MV-4-11 (cell line): ENCODE data around the gene ZRANB3.
"Not testable (repeated sequence)": the region's sequence is repeated elsewhere in the genome, so short reads cannot be mapped to it uniquely, and the experiment has no call there.

Experiments used
- DNase-seq: peaks from one replicate; lab custom pipeline; 2025; lab: John Stamatoyannopoulos, UW

ZRANB3 gene

GRCh38 chr2:135530313-135531230 lies at the start of gene ZRANB3:
Gene ZRANB3 (minus strand): TSS chr2:135531218.
- DNase-seq: peak; percentile 98

- DNase-seq: no peak
Observed at GRCh38 chr2:135573620-135574019, 42.6 kb upstream of the ZRANB3 start.

GRCh38 chr2:135570884-135571283 lies 39.9 kb upstream of the ZRANB3 start:
- DNase-seq: no peak

GRCh38 chr2:135563793-135564192 lies 32.8 kb upstream of the ZRANB3 start:
- no peak for DNase-seq

GRCh38 chr2:135561925-135562324 lies 30.9 kb upstream of the ZRANB3 start:
- DNase-seq: no peak

- no peak for DNase-seq
Observed at GRCh38 chr2:135557530-135557929, 26.5 kb upstream of the ZRANB3 start.

GRCh38 chr2:135555311-135555710 lies 24.3 kb upstream of the ZRANB3 start:
- DNase-seq: peak; percentile 40

GRCh38 chr2:135552887-135553286 lies 21.9 kb upstream of the ZRANB3 start:
- DNase-seq: no peak

- DNase-seq: no peak
Observed at GRCh38 chr2:135551356-135551755, 20.3 kb upstream of the ZRANB3 start.

GRCh38 chr2:135547311-135547710 lies 16.3 kb upstream of the ZRANB3 start:
- no peak for DNase-seq

- no peak for DNase-seq
Observed at GRCh38 chr2:135546436-135546835, 15.4 kb upstream of the ZRANB3 start.

GRCh38 chr2:135533545-135533944 lies 2.5 kb upstream of the ZRANB3 start:
- not testable (repeated sequence) for DNase-seq

- no peak for DNase-seq
Observed at GRCh38 chr2:135532581-135532980, 1.6 kb upstream of the ZRANB3 start.

GRCh38 chr2:135531231-135532197 lies 496 bp upstream of the ZRANB3 start, which contains the start of gene R3HDM1:
Gene R3HDM1 (plus strand): TSS chr2:135531484. CDS start chr2:135604846, 73,362 bp downstream.
- peak; percentile 100 for DNase-seq

GRCh38 chr2:135528006-135528405 lies 3.0 kb downstream of the ZRANB3 start:
- peak; percentile 2 for DNase-seq

- DNase-seq: peak; percentile 10
Observed at GRCh38 chr2:135525786-135526185, 5.2 kb downstream of the ZRANB3 start.

- no peak for DNase-seq
Observed at GRCh38 chr2:135512099-135512498, 18.9 kb downstream of the ZRANB3 start.

- no peak for DNase-seq
Observed at GRCh38 chr2:135510577-135510976, 20.4 kb downstream of the ZRANB3 start.

- no peak for DNase-seq
Observed at GRCh38 chr2:135504811-135505210, 26.2 kb downstream of the ZRANB3 start.

GRCh38 chr2:135498588-135498987 lies 32.4 kb downstream of the ZRANB3 start:
- not testable (repeated sequence) for DNase-seq

- DNase-seq: no peak
Observed at GRCh38 chr2:135494917-135495316, 36.1 kb downstream of the ZRANB3 start.

GRCh38 chr2:135494503-135494902 lies 36.5 kb downstream of the ZRANB3 start:
- peak; percentile 71 for DNase-seq
